GM21381 (cell line): ENCODE measurements around the gene SACM1L.

Experiments
- ATAC-seq: cut with Tn5 transposase; IDR thresholded peaks from one replicate; pipeline ENCODE4 v1.9.1; 2021; ENCODE audit warnings: mild to moderate bottlenecking, moderate library complexity; ENCODE audit not compliant: unreplicated experiment

Gene SACM1L

DNA sequence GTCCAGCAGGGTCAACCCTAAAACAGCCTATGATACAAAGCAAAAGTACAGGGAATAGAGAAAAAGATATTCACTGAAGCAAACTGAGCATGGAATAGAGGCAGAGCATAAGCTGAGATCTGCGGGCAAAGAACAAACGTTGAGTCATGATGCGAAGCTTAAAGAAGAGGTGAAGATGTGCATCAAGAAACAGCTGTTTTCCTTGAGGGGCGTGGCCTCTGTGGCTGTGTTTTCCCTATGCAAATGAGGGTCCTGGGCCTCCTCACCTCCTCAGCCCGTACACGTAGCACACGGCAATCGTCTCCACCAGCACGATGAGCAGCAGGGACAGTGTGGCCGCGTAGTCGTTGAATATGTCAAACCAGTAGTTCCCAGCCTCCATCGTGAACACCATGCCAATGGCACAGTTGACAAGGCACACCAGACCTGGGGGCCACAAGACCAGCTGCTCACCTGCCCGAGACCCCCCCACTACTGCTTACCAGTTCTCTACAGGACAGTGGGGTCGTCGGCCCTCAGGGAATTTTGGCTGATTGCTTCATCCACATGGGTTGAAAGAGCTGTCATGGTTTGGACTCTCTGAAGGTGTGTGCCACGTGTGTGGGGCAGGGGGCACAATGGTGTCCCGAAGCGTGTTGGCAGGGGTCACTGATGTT lies 73.6 kb downstream of the SACM1L start:
- ATAC-seq, result no peak

DNA sequence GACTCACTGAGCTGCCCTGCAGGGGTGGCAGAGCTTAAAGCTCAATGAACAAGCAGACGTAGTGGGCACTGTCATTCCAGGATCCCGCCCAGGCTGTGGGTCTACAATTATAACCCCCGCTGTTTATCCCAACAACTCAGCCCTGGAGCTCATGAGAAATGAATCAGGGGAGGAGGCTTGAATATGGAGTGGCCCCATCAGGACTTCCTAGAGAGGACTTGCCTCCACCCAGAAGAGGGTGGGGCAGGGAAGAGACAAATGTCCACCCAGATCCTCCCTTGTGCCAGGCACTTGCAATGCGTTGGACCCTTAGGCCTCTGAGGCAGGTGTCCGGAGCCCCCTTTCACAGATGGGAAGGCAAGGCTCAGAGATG lies 74.1 kb downstream of the SACM1L start:
- no peak for ATAC-seq

DNA sequence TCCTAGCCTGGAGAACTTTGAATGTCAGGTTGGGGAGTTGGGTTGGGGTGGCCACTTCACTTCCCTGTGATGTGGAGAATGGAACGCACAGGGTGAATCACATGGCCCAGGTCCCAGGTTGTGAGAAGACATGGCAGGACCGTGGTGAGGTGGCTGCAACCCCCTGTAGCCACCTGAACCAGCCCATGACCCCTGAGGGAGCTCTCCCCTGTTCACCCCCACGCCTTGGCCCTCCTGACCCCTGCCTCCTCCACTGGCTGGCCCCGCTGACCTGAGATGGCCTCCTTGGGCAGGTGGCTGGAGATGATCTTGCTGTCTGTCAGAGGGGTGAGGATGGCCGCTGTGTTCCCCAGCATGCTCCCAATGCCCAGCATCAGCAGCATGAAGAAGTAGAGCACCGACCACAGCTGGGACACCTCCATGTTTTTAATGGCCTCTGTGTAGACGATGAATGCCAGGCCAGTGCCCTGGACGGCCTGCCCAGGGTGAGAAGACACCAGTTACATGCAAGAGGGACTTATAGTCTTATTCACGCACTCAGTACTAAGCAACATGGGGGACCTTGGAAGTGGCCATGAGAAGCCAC lies 76.2 kb downstream of the SACM1L start:
- no peak for ATAC-seq

DNA sequence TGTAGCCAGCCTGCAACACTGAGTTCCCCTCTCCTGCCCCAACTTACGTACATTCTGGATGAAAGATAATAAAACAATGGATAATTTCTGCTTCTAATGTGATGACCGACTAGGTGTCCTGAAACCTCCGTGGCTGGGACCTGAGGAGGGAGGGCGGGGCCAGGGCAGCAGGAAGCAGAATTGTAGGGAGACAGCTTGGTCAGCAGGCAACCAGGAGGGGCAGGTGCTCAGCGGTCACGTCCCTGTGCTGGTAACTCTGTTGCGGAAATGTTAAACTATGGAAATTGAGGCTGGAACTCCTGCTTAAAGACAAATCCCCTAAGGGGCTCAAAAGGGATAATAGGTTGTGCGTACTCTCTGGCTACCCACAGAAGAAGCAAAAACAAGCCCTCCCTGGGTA lies 76.8 kb downstream of the SACM1L start:
- no peak for ATAC-seq

DNA sequence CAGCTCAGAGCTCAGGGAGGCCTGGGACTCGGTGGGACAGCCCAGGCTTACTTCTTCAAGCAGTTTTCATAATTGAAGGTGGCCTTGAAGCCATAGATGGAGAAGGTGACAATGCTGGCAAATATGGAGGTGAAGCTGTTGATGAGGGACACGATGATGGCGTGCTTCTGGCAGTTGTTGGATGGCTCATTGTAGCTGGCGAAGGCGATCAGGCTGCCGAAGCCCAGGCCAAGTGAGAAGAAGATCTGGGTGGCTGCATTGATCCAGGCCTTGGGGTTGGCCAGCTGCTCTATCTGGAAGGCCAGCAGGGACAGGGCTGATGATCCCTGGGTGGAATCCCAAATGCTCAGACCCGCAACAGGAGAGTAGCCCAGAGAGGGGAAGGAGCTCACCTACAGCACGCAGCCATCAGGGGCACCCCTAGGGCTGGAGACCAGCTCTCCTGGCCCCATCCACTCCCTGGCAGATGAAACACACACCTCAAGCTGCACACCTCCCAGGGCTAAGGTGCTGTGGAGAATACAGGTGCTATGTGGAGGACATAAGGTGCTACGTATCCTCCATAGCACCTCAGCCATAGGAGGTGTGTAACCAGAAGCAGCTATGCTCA lies 82.1 kb downstream of the SACM1L start:
- no peak for ATAC-seq

DNA sequence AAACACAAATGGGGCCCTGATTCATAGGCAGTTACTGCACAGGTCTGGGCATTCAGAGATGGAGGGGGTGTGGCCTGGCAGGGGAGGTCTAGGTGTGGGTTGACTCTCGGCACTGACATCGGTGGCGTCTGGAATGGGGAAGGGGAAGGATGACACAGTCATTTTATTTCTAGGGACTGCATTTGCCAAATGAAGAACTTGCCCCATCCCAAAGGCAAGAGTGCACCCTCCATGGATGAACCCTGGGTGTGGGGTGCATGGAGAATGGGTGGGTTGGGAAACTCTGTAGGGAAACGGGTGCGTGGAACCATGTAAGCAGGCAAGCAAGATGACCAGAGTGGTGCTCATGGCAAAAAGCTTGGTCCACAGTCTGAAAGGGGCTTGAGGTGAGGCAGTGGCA lies 82.6 kb downstream of the SACM1L start:
- ATAC-seq, result no peak

DNA sequence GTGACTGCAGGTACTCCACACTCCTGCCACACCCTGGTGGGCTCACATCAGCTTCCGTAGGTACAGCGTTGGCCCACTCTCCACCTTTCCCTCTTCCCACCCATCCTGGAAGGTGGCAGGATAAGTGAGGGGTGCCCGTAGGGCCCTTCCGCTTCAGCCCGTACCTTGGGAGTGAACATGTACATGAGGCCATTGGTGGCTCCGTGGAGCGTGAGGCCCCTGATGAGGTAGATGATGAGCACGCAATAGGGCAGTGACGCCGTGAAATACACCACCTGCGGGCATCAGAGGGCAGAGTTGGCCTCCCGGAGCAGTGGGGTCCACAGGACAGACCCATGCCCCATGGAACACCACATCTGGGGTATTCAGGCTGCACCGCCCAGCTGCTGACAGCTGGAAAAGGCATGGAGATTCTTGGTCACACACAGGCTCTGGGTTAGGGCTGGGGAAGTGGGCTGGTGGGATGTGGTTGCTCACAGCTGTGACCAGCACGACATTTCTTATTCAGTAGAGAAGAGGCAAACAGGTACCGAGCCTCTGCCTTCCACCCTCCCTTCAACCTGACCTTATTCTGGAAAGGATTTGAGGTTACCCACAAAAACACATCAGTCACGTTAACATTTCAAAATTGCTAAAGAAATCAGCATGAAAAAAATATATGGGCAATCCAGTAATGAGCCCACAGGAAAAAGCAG lies 83.3 kb downstream of the SACM1L start:
- ATAC-seq, result no peak

DNA sequence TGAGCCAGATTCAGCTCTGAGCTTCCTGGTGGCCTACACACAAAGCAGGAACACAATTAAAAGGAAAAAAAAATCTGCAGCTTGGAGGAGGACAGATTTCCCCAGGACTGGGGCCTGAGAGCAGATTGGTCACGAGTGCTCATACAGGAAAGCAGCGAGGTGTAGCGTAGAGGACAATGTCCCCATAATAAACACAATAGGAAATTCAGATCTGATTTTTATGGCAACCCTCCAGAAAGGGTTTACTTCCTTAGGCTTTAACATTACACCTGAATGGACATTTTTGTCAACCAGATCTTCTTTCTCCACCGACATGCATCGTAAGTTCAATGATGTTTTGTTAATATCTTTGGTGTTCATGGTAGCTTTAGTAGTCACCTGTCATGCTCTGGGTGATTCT lies 83.9 kb downstream of the SACM1L start:
- ATAC-seq, result no peak

DNA sequence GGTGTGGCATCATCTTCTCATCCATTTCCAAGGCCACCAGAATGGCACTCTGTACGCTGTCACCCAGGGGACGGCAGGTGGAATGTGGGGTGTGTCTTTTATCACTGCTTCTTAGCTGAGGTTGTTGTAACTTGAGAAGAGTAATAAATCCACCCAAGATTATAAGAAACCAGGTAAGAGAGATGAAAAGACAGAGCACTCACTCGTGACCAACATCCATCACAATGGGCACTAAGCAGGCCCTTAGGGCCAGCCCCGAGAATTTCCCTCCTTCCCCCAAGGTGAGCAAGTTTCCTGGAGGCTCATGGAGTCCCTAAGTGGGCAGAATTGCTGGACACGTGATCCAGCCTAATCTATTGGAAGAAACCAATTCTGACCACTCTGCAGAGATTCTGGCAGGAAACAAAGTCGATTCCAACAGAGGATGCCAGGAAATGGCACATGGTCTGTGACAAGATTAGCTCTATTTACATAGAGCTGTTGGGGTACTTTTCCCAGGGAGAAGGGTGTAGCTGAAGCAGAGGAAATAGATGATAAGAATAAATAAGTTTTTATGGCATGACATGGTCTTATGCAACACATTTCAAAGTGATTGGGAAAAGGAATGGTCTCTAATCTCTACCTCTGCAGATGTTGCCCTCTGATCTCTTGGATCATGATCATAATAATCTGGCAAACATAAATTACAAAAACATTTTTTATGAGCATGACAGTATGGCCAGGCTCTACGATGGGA lies 84.7 kb downstream of the SACM1L start:
- no peak for ATAC-seq

DNA sequence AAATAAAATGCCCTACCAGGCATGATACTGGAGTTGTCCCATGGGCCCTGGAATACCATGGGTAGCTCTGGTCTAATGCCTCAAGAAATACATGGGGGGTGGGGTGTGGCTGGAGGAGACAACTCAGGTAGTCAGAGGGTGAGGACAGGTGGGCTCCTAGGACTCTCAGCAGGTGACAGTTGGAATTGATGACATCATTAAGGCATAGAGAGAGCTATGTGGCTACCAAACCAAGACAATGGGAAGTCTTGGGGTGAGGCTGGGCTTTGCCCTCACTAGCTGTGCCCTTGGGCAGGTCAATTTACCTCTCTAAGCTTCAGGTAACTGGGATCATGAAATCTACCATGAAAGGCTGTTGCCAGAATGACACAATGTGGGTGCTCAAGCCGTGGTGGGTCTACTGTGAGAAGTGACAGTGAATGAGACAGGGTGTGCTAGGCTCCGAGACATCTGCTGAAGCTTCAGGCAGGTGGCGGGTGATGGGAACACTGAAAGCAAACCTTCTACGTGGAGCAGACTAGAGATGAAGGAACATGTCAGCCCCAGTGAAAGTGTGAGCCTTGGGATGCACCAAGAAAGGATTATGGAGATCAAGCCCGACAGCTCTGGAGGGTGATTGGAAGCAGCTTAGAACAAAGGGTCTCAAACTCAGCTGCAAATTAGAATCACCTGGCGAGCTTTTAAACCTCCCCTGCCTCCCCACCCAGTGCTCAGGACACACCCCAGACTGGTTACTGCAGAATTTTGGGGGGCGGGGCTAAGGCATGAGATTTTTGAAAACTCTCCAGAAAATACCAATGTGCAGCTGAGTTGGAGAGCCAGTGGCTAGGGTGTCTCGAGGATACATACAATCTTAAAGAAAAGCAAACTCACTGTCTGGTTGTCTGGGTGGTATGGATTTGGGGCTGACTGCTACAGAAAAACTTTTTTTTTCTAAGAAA lies 85.7 kb downstream of the SACM1L start:
- no peak for ATAC-seq

DNA sequence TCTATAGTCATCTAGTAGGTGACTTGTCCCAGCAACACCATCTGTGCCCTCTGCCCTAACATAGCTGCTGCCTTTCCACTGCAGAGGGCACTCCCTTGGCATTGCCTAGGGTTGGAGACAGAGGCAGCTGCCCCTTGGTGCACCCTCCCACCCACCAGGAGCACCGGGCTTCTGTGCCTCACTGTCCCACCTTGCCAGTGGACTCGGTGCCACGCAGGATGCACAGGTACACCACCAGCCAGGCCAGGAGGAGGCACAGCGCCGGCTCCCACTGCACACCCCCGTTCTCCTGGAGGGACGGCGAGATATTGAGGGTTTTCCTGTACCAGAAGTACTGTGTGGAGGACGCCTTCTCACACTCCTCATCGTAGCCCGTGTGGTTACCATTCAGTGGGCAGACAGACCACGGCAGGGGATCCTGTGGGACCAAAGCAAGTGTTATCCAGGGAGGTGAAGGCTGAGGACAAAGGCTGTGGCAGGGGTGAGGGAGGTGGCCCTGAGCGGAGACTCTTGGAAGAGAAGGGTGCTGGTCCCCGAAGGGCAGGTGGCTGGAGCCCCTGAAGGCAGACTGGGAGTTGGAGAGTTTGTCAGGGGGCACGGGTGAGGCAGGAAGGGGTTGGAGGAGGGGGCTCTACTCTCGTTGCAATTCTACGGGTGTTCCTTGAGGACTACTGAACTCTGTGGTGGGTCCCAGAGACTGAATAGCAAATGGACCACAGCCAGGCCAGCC lies 86.5 kb downstream of the SACM1L start:
- ATAC-seq, result no peak

DNA sequence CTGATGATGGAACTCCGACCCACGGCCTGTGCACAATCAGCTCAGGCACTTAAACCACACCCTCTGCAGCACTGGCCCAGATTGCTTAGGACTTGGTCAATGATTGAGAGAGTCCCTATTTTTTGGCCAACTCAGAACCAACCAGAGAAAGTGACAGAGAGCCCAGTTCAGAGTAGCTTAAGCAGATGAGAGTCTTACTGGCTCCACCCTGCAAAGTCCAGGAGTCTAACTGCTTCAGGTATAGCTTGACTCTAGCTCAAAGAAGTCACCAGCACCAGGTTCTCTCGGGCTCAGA lies 87.1 kb downstream of the SACM1L start:
- ATAC-seq, result no peak

DNA sequence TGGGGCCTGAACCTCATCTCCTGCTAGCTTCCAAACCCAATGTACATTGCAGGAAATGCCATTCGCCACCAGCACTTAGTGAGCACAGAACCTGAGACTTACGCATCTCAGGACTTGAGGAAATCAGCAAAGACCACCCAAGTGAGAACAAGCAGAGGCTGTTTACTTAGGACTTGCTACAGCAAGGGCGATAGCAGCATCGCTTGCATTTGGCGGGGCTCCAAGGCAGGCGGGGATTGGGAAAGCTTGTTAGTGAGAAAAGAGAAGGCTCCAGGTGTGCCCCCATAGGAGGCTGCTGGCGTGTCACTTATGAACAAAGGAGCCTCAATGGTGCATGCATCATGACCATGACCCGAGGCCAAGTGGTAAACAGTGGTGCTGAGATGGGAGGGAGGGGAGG lies 87.4 kb downstream of the SACM1L start:
- no peak for ATAC-seq

DNA sequence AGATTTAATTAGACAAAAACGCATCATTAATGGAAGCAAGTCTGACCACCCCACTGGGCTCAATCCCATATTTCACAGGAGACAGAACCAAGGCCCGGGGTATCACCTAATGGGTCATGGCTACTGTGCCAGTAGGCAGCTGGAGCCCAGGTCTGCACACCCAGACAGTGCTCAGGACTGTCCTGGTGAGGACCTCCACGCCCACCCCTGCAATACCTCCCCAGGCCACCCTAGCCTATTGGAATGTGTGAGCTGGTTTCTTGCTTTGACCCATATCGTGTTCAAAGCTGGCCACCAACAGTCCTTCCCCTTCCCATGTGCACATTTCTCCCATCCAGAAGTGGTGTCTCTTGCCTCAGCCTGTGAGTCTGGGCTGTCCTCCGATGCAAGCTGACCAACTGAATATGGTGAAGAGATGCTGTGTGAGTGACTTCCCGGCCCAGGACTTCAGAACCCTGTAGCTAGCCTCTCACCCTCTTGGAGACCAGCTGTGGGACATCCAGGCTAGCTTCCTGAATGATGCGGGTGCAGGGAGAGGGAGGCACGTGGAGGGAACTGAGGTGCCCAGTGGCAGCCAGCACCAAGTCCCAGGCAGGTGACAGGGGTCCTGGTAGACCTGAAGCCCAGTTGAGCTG lies 88.0 kb downstream of the SACM1L start:
- no peak for ATAC-seq

DNA sequence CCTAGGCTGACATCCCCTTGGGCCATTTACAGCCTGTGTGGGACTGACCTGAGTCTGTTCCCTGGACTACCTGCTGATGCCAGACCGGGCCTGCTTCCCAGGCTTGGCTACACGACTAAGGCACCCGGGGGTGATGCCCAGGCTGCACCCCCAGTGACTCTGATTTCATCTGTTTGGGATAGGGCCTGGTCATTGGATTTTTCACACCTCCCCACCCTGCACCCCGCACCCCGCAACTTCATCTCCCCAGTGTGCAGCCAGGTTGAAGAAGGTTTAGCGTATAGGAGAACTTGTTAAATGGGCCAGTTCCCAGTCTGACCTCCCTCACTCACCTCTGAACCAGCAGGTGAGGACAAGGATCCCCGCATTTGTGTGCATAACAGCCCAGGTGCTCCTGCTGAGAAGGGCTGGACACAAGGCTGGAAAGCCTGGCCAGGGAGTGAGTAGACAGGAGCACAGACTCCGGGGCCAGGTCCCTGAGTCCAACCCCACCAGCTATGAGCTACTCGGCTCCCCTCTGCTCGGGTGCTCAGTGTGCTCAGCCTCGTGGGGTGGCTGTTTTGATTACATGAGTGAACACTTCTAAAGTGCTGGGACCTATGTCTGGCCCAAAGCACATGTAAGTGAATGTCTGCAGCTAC lies 88.7 kb downstream of the SACM1L start:
- no peak for ATAC-seq

DNA sequence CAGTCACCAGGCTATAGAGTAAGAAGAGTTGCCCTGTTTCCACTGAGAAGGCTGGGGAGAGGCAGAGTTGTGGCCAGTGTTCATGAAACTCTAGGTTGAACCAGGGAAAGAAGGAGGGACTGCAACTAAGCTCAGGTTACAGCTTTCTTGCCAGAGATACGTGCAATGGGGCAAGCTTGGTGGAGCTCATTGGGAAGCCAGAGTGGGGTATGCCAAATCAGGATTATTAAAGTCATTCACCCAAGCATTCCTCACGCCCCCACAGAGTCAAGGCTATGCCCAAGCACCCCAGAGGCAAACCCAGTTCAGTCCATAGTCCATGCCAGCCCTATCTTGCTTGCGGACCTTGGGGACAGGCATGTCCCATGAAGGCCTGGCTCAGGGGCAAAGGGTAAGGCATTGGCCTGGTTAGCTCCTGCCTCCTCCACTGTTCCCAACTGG lies 89.6 kb downstream of the SACM1L start:
- ATAC-seq, result no peak

DNA sequence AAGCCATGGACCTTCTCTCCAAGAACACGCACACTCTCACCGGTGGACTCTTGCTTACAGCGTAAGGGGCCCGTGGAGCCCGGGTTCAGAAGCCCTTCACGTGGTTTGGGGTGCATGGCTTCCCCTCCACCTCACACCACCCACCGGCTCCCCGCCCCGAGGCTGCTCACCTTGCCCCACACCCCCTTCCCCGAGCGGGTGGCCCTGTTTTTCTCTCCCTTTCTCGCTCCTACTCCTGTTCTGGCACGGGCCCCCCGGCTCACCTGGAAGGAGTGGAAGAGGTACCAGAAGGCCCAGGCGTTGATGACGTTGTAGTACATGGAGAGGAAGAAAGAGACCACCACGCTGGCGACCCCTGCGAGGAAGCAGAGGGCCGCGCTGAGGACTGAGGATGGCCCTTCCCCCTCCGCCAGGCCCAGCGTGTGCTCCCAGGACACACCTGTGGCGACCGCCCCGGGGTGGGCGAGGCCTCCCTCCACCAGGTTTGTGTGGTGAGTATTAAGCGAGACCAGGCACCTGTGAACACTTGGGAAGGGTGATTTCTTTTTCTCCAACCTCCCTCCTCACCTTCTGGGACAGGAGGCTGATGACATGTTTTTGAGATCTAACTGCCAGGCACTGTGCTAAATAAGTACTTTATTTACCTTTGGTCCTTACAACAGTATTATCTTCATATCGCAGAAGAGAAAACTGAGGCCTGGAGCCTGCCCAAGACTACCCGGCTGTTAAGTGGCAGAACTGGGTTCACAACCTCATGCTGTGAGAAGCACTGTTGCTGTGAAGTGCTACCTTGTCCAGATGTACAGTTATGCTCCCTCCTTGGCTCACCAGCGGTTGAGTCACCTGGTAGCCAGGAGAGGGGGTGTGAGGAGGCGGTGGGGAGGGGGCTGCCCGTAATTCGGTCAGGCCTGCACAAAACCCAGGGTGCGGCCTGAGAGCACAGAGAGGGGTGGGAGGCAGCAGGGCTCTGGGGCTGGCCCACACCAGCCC lies 90.8 kb downstream of the SACM1L start:
- ATAC-seq, result no peak

DNA sequence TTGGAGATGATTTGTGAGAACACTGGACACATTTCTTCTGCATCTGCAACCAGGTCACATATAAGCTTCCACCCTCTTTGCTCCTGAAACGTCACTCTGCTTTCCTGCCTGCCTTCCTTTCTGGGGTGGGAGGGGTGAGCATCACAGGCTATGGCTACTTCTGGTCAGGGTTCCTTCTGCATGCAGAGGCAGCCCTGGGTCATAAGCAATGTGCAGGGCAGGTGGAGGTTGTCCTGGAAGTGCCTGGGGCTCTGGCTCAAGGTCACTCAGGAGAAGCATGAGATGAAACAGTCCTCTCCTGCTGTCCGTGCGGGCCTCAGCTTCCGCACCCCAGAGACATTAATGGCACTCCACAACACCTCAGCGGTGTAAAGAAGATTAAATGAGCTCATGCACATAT lies 92.1 kb downstream of the SACM1L start:
- ATAC-seq, result no peak
